IMR-90 (cell line): Measurements from ENCODE around the gene GSTK1. TPM values are rescaled to one million over a fixed set of nuclear protein-coding genes. Genes with fewer than 3 reads are reported as not detected.

ENCODE experiments used
- ATAC-seq: fragments of 200-7000 bp; cut with Tn5 transposase; 2 replicates; pipeline ENCODE4 v1.9.1; 2020; ENCODE audit warnings: low read depth, mild to moderate bottlenecking, moderate library complexity
- BruUV-seq: library from RNA; stranded (reverse); fragments of 400-500 nt; replicated peaks from 2 replicates; lab custom pipeline; 2021; lab: Mats Ljungman, UMichigan
- CTCF ChIA-PET: fragments of 300-600 bp; formaldehyde crosslinking; extraction: SDS; loops from one replicate; lab custom pipeline; 2021; ENCODE audit warnings: antibody characterized with exemption; lab: Yijun Ruan, JAX
- POLR2A ChIA-PET: fragments of 300-600 bp; sonication (Branson Sonifier 250); formaldehyde crosslinking; loops from one replicate; lab custom pipeline; 2022; ENCODE audit warnings: antibody characterized with exemption; ENCODE audit not compliant: unreplicated experiment; lab: Charles Lee
- DNase-seq: peaks from one replicate; pipeline ENCODE4 v3.0.0; 2013
- H2AFZ ChIP-seq: replicated peaks from 2 replicates; pipeline ENCODE3; 2013; ENCODE audit warnings: low read length, mild to moderate bottlenecking; ENCODE audit not compliant: poor library complexity
- H2AK5ac ChIP-seq: 2 replicates; pipeline ENCODE4 v1.6.1; 2013; ENCODE audit warnings: low read depth, low read length, inconsistent platforms
- H2AK9ac ChIP-seq: replicated peaks from 2 replicates; pipeline ENCODE3; 2013; ENCODE audit warnings: mild to moderate bottlenecking, low read depth, low read length, moderate library complexity; ENCODE audit not compliant: poor library complexity
- H2BK120ac ChIP-seq: 2 replicates; pipeline ENCODE4 v1.6.1; 2013; ENCODE audit warnings: low read depth, low read length, inconsistent platforms
- H2BK15ac ChIP-seq: 3 replicates; pipeline ENCODE4 v1.6.1; 2013; ENCODE audit warnings: low read depth, low read length, inconsistent platforms
- H2BK20ac ChIP-seq: 2 replicates; pipeline ENCODE4 v1.6.1; 2013; ENCODE audit warnings: low read depth, mild to moderate bottlenecking, inconsistent platforms, low read length, moderate library complexity
- H2BK5ac ChIP-seq: 2 replicates; pipeline ENCODE4 v1.6.1; 2013; ENCODE audit warnings: mild to moderate bottlenecking, low read depth, low read length, inconsistent platforms; ENCODE audit not compliant: poor library complexity, severe bottlenecking
- H3K14ac ChIP-seq: replicated peaks from 2 replicates; pipeline ENCODE4 v1.6.1; 2013; ENCODE audit warnings: low read depth, low read length, inconsistent platforms
- H3K18ac ChIP-seq: 2 replicates; pipeline ENCODE4 v1.6.1; 2013; ENCODE audit warnings: low read depth, low read length, control low read depth
- H3K23ac ChIP-seq: 2 replicates; pipeline ENCODE4 v1.6.1; 2013; ENCODE audit warnings: low read depth, low read length, inconsistent platforms
- H3K27ac ChIP-seq: 2 replicates; pipeline ENCODE4 v1.5.1; 2013; ENCODE audit warnings: mild to moderate bottlenecking, control low read depth, low read length; ENCODE audit not compliant: insufficient read depth
- H3K27me3 ChIP-seq: 2 replicates; pipeline ENCODE4 v1.6.1; 2013; ENCODE audit warnings: low read length; ENCODE audit not compliant: control insufficient read depth, insufficient read depth
- H3K36me3 ChIP-seq: 2 replicates; pipeline ENCODE4 v1.6.1; 2013; ENCODE audit warnings: low read length, mixed read lengths; ENCODE audit not compliant: control insufficient read depth, insufficient read depth
- H3K4ac ChIP-seq: 2 replicates; pipeline ENCODE4 v1.6.1; 2013; ENCODE audit warnings: low read depth, low read length, inconsistent platforms
- H3K4me1 ChIP-seq: 2 replicates; pipeline ENCODE4 v1.6.1; 2013; ENCODE audit warnings: low read length, mixed read lengths; ENCODE audit not compliant: control insufficient read depth, insufficient read depth
- H3K4me2 ChIP-seq: 2 replicates; pipeline ENCODE4 v1.6.1; 2013; ENCODE audit warnings: low read depth, mild to moderate bottlenecking, control low read depth, low read length, moderate library complexity
- H3K4me3 ChIP-seq: 2 replicates; pipeline ENCODE4 v1.5.1; 2013; ENCODE audit warnings: low read depth, mild to moderate bottlenecking, control low read depth, low read length, moderate library complexity; ENCODE audit not compliant: insufficient read depth
- H3K56ac ChIP-seq: 2 replicates; pipeline ENCODE4 v1.6.1; 2013; ENCODE audit warnings: low read length, inconsistent platforms; ENCODE audit not compliant: insufficient read depth; ENCODE audit errors: extremely low read depth
- H3K79me1 ChIP-seq, 2 experiments: 2 replicates each; pipeline ENCODE4 v1.6.1; 2013; ENCODE audit warnings: low read length in 2 of 2, inconsistent platforms in 1 of 2, low read depth in 1 of 2
- H3K9ac ChIP-seq: 2 replicates; pipeline ENCODE4 v1.6.1; 2013; ENCODE audit warnings: low read depth, low read length, control low read depth
- H3K9me1 ChIP-seq: 2 replicates; pipeline ENCODE4 v1.6.1; 2013; ENCODE audit warnings: low read length, inconsistent platforms; ENCODE audit not compliant: insufficient read depth
- H3K9me3 ChIP-seq: 2 replicates; pipeline ENCODE4 v1.6.1; 2013; ENCODE audit warnings: low read length; ENCODE audit not compliant: control insufficient read depth, insufficient read depth
- H4K20me1 ChIP-seq: 2 replicates; pipeline ENCODE4 v1.6.1; 2013; ENCODE audit warnings: low read length, inconsistent platforms; ENCODE audit not compliant: insufficient read depth
- H4K5ac ChIP-seq: 2 replicates; pipeline ENCODE4 v1.6.1; 2013; ENCODE audit warnings: mild to moderate bottlenecking, low read depth, low read length, control low read depth
- H4K8ac ChIP-seq, 2 experiments: 2 replicates each; pipeline ENCODE4 v1.6.1; 2013; ENCODE audit warnings: low read depth in 2 of 2, low read length in 2 of 2, control low read depth in 1 of 2, inconsistent platforms in 1 of 2
- H4K91ac ChIP-seq: 2 replicates; pipeline ENCODE4 v1.6.1; 2013; ENCODE audit warnings: low read depth, low read length, inconsistent platforms; ENCODE audit not compliant: insufficient read depth
- BHLHE40 ChIP-seq: fragments of 150-350 bp; IDR thresholded peaks from 2 replicates; pipeline ENCODE4 v1.6.1; 2016; ENCODE audit warnings: mild to moderate bottlenecking, low read depth, low read length
- CHD1 ChIP-seq: IDR thresholded peaks from 2 replicates; pipeline ENCODE4 v1.6.1; 2012; ENCODE audit warnings: low read depth, low read length, improper control_type of control experiment
- CTCF ChIP-seq: conservative IDR thresholded peaks from 2 replicates; pipeline ENCODE4 v1.5.1; 2012; ENCODE audit warnings: mild to moderate bottlenecking, low read depth, low read length, improper control_type of control experiment
- ELK1 ChIP-seq: fragments of 150-350 bp; IDR thresholded peaks from 2 replicates; pipeline ENCODE4 v1.6.1; 2016; ENCODE audit warnings: low read depth, mild to moderate bottlenecking, low read length, moderate library complexity, borderline replicate concordance
- FOS ChIP-seq: fragments of 150-350 bp; IDR thresholded peaks from 2 replicates; pipeline ENCODE4 v1.6.1; 2016; ENCODE audit warnings: low read depth, low read length
- MAFK ChIP-seq: IDR thresholded peaks from 2 replicates; pipeline ENCODE4 v1.6.1; 2012; ENCODE audit warnings: low read depth, low read length, improper control_type of control experiment
- MAZ ChIP-seq: IDR thresholded peaks from 2 replicates; pipeline ENCODE4 v1.6.1; 2012; ENCODE audit warnings: low read depth, mild to moderate bottlenecking, low read length, improper control_type of control experiment, moderate library complexity, borderline replicate concordance
- MXI1 ChIP-seq: IDR thresholded peaks from 2 replicates; pipeline ENCODE4 v1.6.1; 2012; ENCODE audit warnings: low read depth, mild to moderate bottlenecking, low read length, moderate library complexity, borderline replicate concordance
- NFE2L2 ChIP-seq: fragments of 150-350 bp; IDR thresholded peaks from 2 replicates; pipeline ENCODE4 v1.6.1; 2016; ENCODE audit warnings: low read depth, mild to moderate bottlenecking, low read length
- POLR2A ChIP-seq: IDR thresholded peaks from 2 replicates; pipeline ENCODE4 v1.6.1; 2012; ENCODE audit warnings: mild to moderate bottlenecking, low read depth, low read length
- RAD21 ChIP-seq: IDR thresholded peaks from 2 replicates; pipeline ENCODE4 v1.6.1; 2012; ENCODE audit warnings: low read length, improper control_type of control experiment
- RCOR1 ChIP-seq: IDR thresholded peaks from 2 replicates; pipeline ENCODE4 v1.6.1; 2012; ENCODE audit warnings: mild to moderate bottlenecking, low read length, improper control_type of control experiment; ENCODE audit not compliant: insufficient replicate concordance
- SMC3 ChIP-seq: fragments of 150-350 bp; IDR thresholded peaks from 2 replicates; pipeline ENCODE4 v1.6.1; 2016; ENCODE audit warnings: low read depth, mild to moderate bottlenecking, antibody characterized with exemption, low read length, moderate library complexity
- USF2 ChIP-seq: fragments of 150-350 bp; IDR thresholded peaks from 2 replicates; pipeline ENCODE4 v1.6.1; 2017; ENCODE audit warnings: mild to moderate bottlenecking, antibody characterized with exemption, low read length, low read depth
- WGBS, 2 experiments: methylation state at CpG; one replicate each; pipeline versions ENCODE4 v1.1.5 to v1.1.7; 2013; ENCODE audit warnings: missing lambda C conversion rate in 2 of 2; ENCODE audit not compliant: insufficient read length in 1 of 2; ENCODE audit errors: extremely low coverage in 2 of 2; 5-methylcytosine and 5-hydroxymethylcytosine counted together
- dilution Hi-C: fragments of 300-500 bp; cut with HindIII; formaldehyde crosslinking; loops from one replicate; pipeline ENCODE4 v1.14.3; 2018; ENCODE audit warnings: low sequenced_read_pairs; ENCODE audit not compliant: unreplicated experiment
- in situ Hi-C: fragments of 300-500 bp; cut with MboI; formaldehyde crosslinking; loops from 3 replicates; pipeline ENCODE4 v1.14.3; 2019; ENCODE audit warnings: low sequenced_read_pairs, inconsistent platforms, mixed read lengths
- intact Hi-C: fragments of 100-400 bp; cut with micrococcal nuclease; formaldehyde crosslinking; loops from 2 replicates; pipeline ENCODE4 v1.10.0; 2022
- polyA plus RNA-seq, 3 experiments: library from polyadenylated mRNA; depleted of rRNA; stranded (reverse); fragments of >200 nt; gene quantifications; 2 replicates each; pipeline ENCODE4 v1.2.3, GENCODE V29; 2012; ENCODE audit warnings: low replicate concordance in 1 of 3
- total RNA-seq: library from RNA; depleted of rRNA; stranded (reverse); fragments of >200 nt; gene quantifications from 2 replicates; pipeline ENCODE4 v1.2.3, GENCODE V29; 2012

Gene GSTK1
- total and polyA plus RNA-seq, 2 of the 4 experiments (the other 2 are of a cell fraction): 64.9 to 111 TPM

- no peak overlapping the region for H3K4me2 ChIP-seq
- H3K9ac ChIP-seq: no peak overlapping the region
- H3K4ac ChIP-seq: no peak overlapping the region
- H3K23ac ChIP-seq: no peak overlapping the region
- H3K9me1 ChIP-seq: no peaks in the 10 kb centered on the region
- H2BK120ac ChIP-seq: no peak overlapping the region
- no peaks in the 10 kb centered on the region for H3K79me1 ChIP-seq
- no peak overlapping the region for H4K8ac ChIP-seq
- H2BK15ac ChIP-seq: no peak overlapping the region
- CTCF ChIA-PET: interaction anchor here (0.6 kb wide), 1 partner anchor 53 kb away, joined by 4 read pairs; no protein-coding TSS in a partner anchor
- H3K14ac ChIP-seq: no peak overlapping the region
- no peak overlapping the region for H3K4me3 ChIP-seq
- H3K4me1 ChIP-seq: no peaks in the 10 kb centered on the region
- intact Hi-C loops: no loop called here
- H2BK5ac ChIP-seq: no peak overlapping the region
- ATAC-seq: no peak
- no peak overlapping the region for H3K56ac ChIP-seq
- in situ Hi-C loops: no loop called here
- dilution Hi-C loops: no loop called here
- no peak for DNase-seq
- TF ChIP-seq MXI1 (no peak), ELK1 (no peak), BHLHE40 (no peak), CTCF (no peak), RAD21 (no peak), POLR2A (no peak), FOS (no peak), SMC3 (no peak), RCOR1 (no peak), USF2 (no peak), MAFK (no peak), CHD1 (no peak), NFE2L2 (no peak), MAZ (no peak)
- H2BK20ac ChIP-seq: no peak overlapping the region
- H4K20me1 ChIP-seq: no peaks in the 10 kb centered on the region
- H3K27me3 ChIP-seq: peaks cover 11% of the 10 kb centered on the region
- no CpG with 5 or more reads among the region's 2 CpGs for WGBS, 2 experiments
- no peak overlapping the region for H2AK9ac ChIP-seq
- H3K36me3 ChIP-seq: no peaks in the 10 kb centered on the region
- no peak overlapping the region for H4K5ac ChIP-seq
- no peaks in the 10 kb centered on the region for H3K9me3 ChIP-seq
- no peak overlapping the region for H2AK5ac ChIP-seq
- no TSS peak for BruUV-seq
- no peak overlapping the region for H3K18ac ChIP-seq
- POLR2A ChIA-PET: no interaction called here
- no peak overlapping the region for H4K91ac ChIP-seq
- H3K27ac ChIP-seq: no peak overlapping the region
- H2AFZ ChIP-seq: no peak overlapping the region
Observed at GRCh38 chr7:143248761-143249354, 14.4 kb upstream of the GSTK1 start.
